HG03064 (cell line): ENCODE data around the gene ANKRD1.

Experiments used
- ATAC-seq: cut with Tn5 transposase; IDR thresholded peaks from one replicate; pipeline ENCODE4 v1.9.1; 2021; ENCODE audit warnings: low read depth; ENCODE audit not compliant: unreplicated experiment

The ANKRD1 gene

GRCh38 chr10:90866050-90866598 lies 54.8 kb downstream of the ANKRD1 start:
- no peak for ATAC-seq

GRCh38 chr10:90865401-90865800 lies 55.5 kb downstream of the ANKRD1 start:
- no peak for ATAC-seq

DNA sequence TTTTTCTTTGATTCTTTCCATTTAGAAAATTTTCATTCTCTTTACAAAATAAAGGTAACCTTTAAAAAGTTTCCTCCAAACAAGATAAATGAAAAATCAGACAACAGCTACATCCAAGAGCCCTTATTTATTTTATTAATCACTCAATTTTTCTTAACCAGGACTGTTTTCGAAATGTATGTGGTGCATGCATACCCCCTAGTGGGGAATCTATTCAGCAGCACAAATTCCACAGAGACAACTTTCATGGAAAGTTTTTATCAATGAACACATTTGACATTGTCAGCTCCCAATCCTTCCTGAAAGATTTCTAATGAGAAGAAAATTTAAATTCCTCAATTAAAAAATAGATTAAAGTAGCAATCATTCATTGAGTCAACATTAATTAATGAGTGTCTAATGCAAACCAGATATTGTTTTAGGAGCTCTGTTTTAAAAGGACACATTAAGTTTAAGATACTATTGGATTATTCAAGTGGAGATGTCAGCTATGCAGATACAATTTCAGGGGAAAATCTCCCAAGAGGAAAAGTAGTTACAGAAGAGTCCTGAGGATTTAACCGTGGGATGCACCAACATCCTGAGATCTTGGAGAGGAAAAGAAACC lies 57.9 kb downstream of the ANKRD1 start:
- ATAC-seq = no peak
